Stimulated activated CD4-positive, alpha-beta T cell treated with anti-CD3 and anti-CD28 coated beads, TNF-alpha, amount 100 ng/mL, for 4 hours (primary cell): ENCODE measurements around the gene NTF3.

Experiments
- DNase-seq, 3 experiments: peaks; one replicate each; pipeline ENCODE4 v3.0.0-alpha.2; 2020; ENCODE audit warnings: low read depth in 3 of 3

Gene NTF3

GRCh38 chr12:5456906-5457305, 25.0 kb downstream of the NTF3 start:
- no peak for DNase-seq

DNA sequence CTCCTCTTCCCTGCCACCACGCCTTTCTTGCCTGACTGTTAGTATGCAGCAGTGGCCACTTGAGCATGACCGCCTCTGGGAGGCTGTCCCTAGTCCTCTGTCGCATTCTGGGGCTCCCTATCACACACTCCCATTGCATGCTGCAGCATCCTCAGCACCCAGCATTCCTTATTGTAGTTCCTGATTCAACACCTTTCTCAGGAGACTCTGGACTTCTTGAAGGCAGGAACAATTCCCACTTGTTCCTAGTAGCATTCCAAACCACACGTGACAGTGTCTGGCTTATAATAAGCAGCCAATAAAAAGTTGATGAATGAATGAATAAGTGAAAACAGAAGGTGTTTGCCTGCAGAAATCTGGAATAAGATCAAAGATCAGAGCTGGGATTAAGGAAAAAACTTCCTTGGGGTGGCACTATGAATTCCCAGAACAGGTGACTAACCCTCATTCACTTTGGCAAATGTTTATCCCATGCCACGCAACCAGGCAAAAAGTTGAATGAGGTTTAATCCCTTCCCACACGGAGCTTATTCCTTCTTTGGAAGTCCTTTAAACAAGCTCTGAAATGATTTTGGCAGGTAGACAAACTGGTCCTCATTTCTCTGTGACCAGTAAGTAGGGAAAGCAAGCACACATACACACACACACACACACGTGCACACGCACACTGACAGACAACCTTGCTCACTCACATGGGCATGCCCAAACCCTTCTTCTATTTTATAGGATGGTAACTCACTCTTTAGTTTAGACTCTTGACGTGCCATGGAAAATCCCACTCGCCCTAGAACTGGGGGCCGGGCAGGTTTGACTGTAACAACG, 26.5 kb downstream of the NTF3 start:
- DNase-seq: no peak

- DNase-seq: no peak
These were observed 27.3 kb downstream of the NTF3 start for GRCh38 chr12:5459051-5459782.

- DNase-seq: no peak
These were observed 28.9 kb downstream of the NTF3 start for GRCh38 chr12:5460817-5461216.

- no peak for DNase-seq
These were observed 30.1 kb downstream of the NTF3 start for GRCh38 chr12:5461966-5462365.

GRCh38 chr12:5464096-5464495, 32.2 kb downstream of the NTF3 start:
- no peak for DNase-seq

DNA sequence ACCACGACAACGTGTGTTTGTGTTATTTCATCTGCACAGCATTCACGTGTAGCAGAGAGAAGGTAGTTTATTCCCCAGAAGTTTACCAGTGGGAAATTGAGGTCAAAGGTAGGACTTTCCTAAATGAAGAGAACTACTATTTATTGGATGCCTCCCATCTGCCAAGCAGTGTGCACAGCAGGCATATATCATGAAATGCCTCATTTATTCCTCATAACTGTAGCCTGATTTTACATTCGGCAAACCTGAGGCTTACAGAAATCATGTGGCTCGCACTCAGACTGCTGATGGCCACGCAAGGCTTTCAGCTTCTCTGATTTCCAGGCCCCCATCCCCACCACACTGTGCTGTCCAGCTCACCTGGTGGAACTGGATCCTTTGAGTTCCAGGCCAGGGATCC, 33.5 kb downstream of the NTF3 start:
- DNase-seq: no peak

- DNase-seq: no peak
These were observed 34.6 kb downstream of the NTF3 start for GRCh38 chr12:5466521-5466960.

- DNase-seq: no peak
These were observed 36.0 kb downstream of the NTF3 start for GRCh38 chr12:5467931-5468330.

DNA sequence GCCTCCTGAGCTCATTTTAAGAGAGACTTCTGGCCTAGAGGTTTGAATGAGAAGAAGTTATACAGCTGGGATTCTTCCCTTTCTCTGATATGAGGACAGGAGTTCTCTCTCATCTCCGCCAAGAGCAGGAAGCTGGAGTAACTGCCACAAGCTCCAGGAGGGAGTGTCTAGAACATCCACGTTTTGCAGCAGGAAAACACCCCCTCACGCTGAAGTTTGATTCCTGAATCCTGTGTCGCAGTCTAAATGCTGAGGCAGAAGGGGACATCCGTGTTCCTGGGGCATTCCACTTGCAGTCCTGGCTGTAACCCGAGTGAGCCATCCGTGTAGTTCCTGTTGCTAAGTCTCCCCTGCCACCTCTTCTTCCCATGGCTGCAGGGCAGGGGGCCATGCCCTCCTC, 38.3 kb downstream of the NTF3 start:
- no peak for DNase-seq

DNA sequence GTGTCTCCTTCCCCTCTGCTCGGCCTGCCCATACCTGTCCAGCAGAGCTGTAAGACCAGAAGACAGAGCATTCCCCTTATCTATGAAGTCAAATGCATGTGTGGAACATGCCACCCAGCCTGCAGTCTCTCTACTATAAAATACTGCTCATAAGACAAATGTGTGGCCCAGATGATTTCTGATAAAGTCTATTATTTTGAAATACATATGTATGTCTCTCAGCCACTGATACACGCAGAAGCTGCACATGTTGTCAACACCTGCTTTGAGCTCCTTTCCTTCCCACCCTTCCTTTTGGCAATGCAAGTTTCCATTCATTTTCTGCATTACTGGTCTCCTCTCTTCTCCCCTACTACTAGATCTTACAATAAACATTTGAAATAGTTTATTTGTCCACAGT, 38.8 kb downstream of the NTF3 start:
- DNase-seq: no peak

DNA sequence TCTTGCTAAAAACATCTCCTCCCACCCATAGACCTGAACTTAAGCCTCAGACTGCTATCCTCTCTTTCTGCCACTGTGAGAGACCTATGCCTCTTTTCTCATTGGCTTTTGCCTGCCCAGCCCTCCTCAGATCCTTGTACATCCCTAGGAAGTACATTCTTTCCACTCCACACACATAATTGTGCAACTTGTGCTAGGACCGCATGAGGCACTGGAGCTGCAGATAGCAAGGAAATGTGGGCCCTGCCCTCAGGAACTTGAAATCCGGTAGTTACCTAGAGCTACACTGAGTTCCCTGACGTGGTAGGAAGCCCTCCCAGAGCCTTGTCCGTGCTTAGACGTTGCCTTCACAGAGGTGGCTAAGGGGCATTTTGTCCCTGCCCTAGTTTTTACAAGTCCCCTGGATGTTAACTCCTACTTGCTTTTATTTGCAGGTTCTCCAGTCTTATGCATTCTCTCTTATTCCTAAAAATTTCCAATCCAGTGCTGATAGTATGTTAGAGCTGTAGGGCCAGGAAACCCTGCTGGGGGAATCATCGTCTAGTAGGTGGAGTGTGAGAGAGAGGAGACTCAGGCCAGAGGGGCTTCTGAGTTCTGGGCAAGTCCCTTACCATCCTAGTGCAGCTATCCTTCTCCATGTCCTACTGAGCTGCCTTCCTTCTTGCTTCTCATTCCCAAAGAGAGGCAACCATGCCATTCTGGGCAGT, 41.3 kb downstream of the NTF3 start:
- DNase-seq: no peak

DNA sequence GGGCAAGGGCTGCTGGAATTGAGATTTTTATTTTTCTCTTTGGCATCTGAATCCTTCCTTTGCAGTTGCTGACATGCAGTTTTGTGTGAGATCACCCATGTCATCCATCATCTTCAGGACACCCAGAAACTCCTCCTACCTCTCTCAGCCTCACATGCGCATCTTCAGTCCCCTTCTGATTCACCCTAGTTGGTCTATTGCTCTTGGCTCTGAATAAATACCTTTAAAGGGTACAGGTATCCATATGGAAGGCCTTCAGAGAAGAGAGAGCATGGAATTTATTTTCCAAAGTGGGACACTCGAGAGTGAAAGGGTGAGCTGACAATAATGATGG, 41.8 kb downstream of the NTF3 start:
- DNase-seq: no peak

DNA sequence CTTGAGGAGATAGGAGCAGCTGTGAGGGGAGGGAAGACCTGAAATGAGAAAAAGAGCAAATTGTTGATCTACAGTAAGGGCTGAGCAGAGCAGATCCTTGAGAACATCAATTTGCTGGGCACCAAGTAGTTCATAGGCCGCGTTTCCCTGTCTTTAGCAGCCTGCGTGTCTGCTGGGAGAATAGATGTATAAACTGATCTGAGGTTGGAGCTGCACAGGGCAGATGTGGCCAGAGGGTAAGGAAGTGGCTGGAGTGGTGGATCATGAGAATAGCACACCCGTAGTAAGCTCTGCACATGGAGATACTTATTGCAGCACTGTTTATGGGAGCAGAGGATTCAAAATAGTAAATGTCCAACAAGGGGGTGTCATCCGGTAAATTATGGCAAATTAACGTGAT, 44.4 kb downstream of the NTF3 start:
- DNase-seq: no peak

DNA sequence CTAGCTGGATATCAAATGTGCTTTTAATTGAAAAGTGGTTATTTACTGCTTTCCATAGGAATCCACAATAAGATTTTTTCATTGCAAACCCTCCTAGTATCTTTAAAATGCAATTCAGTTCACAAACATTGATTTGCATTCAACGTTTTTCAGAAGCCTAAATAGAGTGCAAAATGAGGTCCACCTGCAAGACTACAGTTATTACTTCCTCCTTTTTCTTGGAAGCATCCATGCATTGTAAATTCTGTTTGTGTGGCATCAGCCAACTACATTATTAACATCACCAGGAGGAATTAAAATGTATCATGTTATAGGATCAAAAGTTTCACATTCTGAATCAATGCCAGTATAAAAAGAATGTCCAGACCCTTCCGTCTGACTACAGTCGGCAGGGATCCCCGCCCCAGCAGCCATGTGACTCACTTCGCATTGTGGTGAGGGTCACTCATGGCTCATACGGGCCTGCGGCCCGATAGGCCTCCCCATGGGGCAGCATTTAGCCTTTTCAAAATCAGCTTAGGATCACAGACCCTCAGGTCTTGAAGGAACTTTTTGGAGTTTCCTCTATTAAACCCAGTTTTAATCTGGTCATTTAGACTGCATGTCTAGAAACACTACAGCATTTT, 46.3 kb downstream of the NTF3 start:
- no peak for DNase-seq

DNA sequence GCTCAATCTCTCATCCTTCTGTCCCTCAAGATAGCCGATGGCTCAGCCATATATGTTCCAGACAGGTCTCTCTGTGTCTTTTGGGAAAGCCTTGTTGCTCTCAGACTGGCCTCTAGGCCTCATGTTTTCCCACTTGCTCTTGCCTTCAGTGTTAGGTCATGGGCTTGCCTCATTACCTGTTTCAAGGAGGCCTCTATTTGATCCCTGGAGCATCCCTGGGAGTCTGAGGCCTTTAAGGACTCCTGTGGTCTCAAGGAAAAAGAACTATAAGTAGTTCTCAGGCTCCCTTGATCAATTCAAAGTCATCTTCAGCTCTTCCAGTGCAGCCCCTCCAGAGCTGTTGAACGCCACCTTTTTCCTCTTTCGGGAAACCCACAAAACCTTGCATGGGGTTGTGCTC, 47.9 kb downstream of the NTF3 start:
- no peak for DNase-seq

DNA sequence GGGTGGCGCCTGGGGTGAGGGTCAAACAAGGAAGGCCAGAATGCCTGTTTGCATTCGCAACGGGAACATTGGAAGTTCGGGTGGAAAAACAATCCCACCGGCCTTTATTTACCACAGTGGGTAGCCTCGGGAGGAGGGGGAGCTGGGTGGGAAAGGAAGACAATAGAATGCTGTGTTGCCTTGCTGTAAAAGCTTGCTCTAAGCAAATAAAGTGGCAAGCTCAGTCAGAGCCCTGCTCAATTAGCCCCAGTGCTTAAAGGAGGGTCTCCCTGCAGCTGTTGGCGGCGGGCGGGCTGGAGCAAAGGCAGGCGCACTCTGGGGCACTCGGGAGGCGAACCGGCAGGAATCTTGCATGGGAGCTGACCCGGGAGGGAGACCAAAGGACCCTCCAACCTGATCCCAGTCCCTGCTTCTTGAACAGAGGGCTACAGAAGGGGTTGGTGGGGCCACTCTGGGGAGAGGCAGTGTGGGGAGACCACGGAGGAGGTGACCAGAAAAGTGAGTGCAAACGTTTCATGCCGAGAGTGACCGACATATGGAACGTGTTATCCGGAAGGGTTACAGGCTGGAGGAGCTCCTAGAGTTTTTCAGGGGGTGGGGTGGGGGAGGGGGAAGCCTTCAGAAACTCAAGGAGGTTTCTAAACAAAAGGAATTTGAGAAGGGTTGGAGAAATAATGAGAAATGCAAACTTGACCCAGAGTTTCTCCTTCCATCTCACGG, 48.5 kb downstream of the NTF3 start:
- no peak for DNase-seq

DNA sequence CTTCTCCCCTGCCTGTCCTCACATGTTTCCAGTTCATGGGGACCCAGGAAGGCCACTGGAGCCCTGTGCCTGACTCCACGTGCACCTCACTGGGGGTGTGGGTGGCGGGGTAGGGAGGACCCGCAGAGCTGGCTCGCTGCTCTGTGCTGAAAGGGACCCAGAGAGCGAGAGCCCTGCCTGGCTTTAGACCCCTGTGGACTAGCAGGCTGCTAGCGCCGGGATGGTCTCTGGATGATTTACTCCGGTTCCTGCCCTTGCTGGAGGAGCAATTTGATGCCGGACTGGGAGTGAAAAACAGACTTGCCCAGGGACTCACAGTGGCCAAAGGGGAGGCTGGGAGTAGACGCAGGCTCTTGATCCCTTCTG, 49.0 kb downstream of the NTF3 start:
- DNase-seq: no peak

DNA sequence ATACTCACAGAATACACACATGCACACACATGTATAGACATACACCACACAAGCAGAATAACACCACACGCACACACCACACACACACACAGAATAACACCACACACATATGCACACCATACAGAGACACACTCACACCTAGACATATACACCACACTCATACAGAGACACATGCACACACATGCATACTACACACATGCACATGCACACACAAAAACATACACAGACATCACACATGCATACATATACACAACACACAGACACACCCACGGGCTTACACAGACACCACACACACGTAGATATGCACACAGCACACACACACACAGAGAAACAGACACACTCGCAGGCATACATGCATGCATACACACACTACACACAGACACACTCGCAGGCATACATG, 49.7 kb downstream of the NTF3 start:
- no peak for DNase-seq

DNA sequence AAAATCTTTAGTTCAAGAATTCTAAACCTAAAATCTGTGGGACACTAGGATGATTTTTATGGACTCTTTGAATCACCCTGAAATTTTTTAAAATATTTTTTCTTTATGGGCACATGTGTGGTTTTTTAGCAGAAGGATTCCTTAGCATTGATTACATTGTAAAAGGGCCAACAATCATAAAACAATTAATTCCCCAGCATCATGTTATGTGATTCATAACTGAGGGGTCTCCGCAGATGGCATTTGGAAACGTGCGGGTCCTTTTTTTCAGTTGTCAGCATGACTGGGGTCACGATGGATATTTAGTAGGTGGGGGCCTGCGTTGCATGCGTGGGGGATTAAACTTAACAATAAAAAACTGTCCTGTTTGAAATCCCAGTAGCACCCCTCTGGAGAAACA, 52.5 kb downstream of the NTF3 start:
- no peak for DNase-seq

- DNase-seq: no peak
These were observed 53.5 kb downstream of the NTF3 start for GRCh38 chr12:5485454-5485853.

GRCh38 chr12:5487076-5487475, 55.2 kb downstream of the NTF3 start:
- no peak for DNase-seq
